ENCODE results near the gene ATG10. TPM values are rescaled to one million over a fixed set of nuclear protein-coding genes. Genes with fewer than 3 reads are reported as not detected.
"Not testable (repeated sequence)": the region's sequence is repeated elsewhere in the genome, so short reads cannot be mapped to it uniquely, and the experiment has no call there.

The ATG10 gene
- polyA plus RNA-seq, 4 donors = 3.5 to 7.8 (median 5.5) TPM

- no peaks in the 10 kb centered on the region for H3K36me3 ChIP-seq (ENCODE audit: control insufficient read depth in 3 of 3, insufficient read depth in 2 of 3, low read depth in 1 of 3, low read length in 3 of 3)
- FAIRE-seq (no peak), DNase-seq (no peak)
- no peaks in the 10 kb centered on the region for H3K9me3 ChIP-seq (ENCODE audit: control insufficient read depth in 2 of 2, insufficient read depth in 1 of 2, low read depth in 1 of 2, low read length in 1 of 2)
- no peaks in the 10 kb centered on the region for H3K27me3 ChIP-seq (ENCODE audit: control insufficient read depth in 3 of 3, insufficient read depth in 3 of 3, low read length in 3 of 3)
- H3K27ac ChIP-seq (ENCODE audit: low read depth in 1 of 3, low read length in 2 of 3) = no peak overlapping the region
- H3K4me1 ChIP-seq (ENCODE audit: control insufficient read depth in 3 of 3, insufficient read depth in 2 of 3, low read depth in 1 of 3, low read length in 2 of 3) = peaks cover 0 to 2% (median 0%) of the 10 kb centered on the region in 3 donors
- no peak overlapping the region for H3K4me3 ChIP-seq (ENCODE audit: low read depth in 1 of 3, low read length in 3 of 3)
- 81 to 97% (median 93%) methylated on average over 3 of the region's 3 CpGs for WGBS, 3 donors
Observed at GRCh38 chr5:82106207-82106606, 134.4 kb downstream of the ATG10 start.

DNA sequence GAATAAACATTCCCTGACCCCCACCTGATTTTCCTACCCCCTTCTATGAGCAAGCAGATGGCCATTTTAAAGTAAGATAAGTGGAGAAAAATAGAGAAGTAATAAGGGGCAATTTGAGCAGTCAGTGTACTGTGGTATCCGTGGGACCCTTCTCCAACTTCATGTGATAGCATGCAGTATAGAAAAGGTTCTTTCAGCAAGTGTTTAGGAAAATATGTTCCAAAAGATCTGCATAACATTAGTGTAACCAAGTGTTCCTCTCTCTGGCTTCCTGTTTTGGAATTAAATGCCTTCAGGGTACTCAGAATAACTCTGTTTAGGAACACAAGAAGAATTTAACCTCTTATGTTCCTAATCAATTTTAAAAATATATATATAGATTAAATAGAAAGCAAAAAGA lies 134.9 kb downstream of the ATG10 start:
- no peak for DNase-seq
- no peaks in the 10 kb centered on the region for H3K36me3 ChIP-seq (ENCODE audit: control insufficient read depth in 3 of 3, insufficient read depth in 2 of 3, low read depth in 1 of 3, low read length in 3 of 3)
- H3K9me3 ChIP-seq (ENCODE audit: control insufficient read depth in 2 of 2, insufficient read depth in 1 of 2, low read depth in 1 of 2, low read length in 1 of 2) = no peaks in the 10 kb centered on the region
- no peak overlapping the region for H3K4me3 ChIP-seq (ENCODE audit: low read depth in 1 of 3, low read length in 3 of 3)
- WGBS, 3 donors = 36 to 76% (median 46%) methylated on average over 1 of the region's 1 CpG
- H3K27ac ChIP-seq (ENCODE audit: low read depth in 1 of 3, low read length in 2 of 3) = no peak overlapping the region
- no peaks in the 10 kb centered on the region for H3K4me1 ChIP-seq (ENCODE audit: control insufficient read depth in 3 of 3, insufficient read depth in 2 of 3, low read depth in 1 of 3, low read length in 2 of 3)
- no peak for FAIRE-seq
- H3K27me3 ChIP-seq (ENCODE audit: control insufficient read depth in 3 of 3, insufficient read depth in 3 of 3, low read length in 3 of 3) = no peaks in the 10 kb centered on the region

DNA sequence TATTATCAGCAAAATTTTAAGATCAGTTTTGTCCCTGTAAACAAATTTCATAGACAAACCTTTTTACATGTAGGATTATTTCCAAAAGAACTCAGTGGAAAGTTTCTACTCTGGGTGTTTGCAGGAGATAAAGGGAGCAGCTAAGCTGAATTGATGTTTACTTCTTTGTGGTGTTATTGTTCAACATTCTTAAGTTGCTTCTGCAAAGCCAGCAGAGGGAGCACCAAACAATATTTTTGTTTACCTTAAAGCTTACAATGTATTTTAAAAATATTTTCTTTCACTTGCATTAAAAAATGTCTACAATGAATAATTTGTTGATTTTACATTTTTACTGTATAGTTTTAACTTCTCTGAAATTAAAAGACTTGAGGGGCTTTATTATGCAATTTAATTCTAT lies 135.4 kb downstream of the ATG10 start:
- no peaks in the 10 kb centered on the region for H3K36me3 ChIP-seq (ENCODE audit: control insufficient read depth in 3 of 3, insufficient read depth in 2 of 3, low read depth in 1 of 3, low read length in 3 of 3)
- H3K4me1 ChIP-seq (ENCODE audit: control insufficient read depth in 3 of 3, insufficient read depth in 2 of 3, low read depth in 1 of 3, low read length in 2 of 3) = no peaks in the 10 kb centered on the region
- no peak overlapping the region for H3K27ac ChIP-seq (ENCODE audit: low read depth in 1 of 3, low read length in 2 of 3)
- FAIRE-seq = no peak
- H3K27me3 ChIP-seq (ENCODE audit: control insufficient read depth in 3 of 3, insufficient read depth in 3 of 3, low read length in 3 of 3) = no peaks in the 10 kb centered on the region
- H3K4me3 ChIP-seq (ENCODE audit: low read depth in 1 of 3, low read length in 3 of 3) = no peak overlapping the region
- no peaks in the 10 kb centered on the region for H3K9me3 ChIP-seq (ENCODE audit: control insufficient read depth in 2 of 2, insufficient read depth in 1 of 2, low read depth in 1 of 2, low read length in 1 of 2)
- no peak for DNase-seq

DNA sequence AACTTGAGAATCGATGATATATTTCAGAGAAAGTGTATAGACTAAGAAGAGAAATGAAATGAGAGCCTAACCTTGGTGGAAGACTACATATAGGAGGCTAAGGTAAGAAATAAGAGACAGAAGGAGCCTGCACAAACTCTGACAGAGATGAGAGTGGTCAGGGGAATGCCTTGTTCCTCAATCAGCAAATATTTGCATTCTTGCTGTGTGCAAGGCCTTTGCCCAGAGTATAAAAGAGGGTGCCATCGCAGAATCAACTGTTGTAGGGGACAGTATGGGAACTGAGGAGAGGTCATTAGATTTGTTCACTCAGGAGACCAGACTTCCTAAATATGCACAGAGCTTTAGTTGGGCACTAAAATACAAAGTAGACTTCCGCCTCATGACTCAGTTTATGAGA lies 137.2 kb downstream of the ATG10 start:
- H3K27me3 ChIP-seq (ENCODE audit: control insufficient read depth in 3 of 3, insufficient read depth in 3 of 3, low read length in 3 of 3) = no peaks in the 10 kb centered on the region
- no peaks in the 10 kb centered on the region for H3K9me3 ChIP-seq (ENCODE audit: control insufficient read depth in 2 of 2, insufficient read depth in 1 of 2, low read depth in 1 of 2, low read length in 1 of 2)
- no peak overlapping the region for H3K27ac ChIP-seq (ENCODE audit: low read depth in 1 of 3, low read length in 2 of 3)
- no peak overlapping the region for H3K4me3 ChIP-seq (ENCODE audit: low read depth in 1 of 3, low read length in 3 of 3)
- no peaks in the 10 kb centered on the region for H3K36me3 ChIP-seq (ENCODE audit: control insufficient read depth in 3 of 3, insufficient read depth in 2 of 3, low read depth in 1 of 3, low read length in 3 of 3)
- no peak for FAIRE-seq
- no peak for DNase-seq
- 94% methylated on average over 3 of the region's 3 CpGs for WGBS, 3 donors
- H3K4me1 ChIP-seq (ENCODE audit: control insufficient read depth in 3 of 3, insufficient read depth in 2 of 3, low read depth in 1 of 3, low read length in 2 of 3) = no peaks in the 10 kb centered on the region

GRCh38 chr5:82109915-82110314 lies 138.1 kb downstream of the ATG10 start:
- 95 to 100% (median 96%) methylated on average over 2 of the region's 2 CpGs for WGBS, 3 donors
- not testable (repeated sequence) for H3K27ac ChIP-seq (ENCODE audit: low read depth in 1 of 3, low read length in 2 of 3); FAIRE-seq

DNA sequence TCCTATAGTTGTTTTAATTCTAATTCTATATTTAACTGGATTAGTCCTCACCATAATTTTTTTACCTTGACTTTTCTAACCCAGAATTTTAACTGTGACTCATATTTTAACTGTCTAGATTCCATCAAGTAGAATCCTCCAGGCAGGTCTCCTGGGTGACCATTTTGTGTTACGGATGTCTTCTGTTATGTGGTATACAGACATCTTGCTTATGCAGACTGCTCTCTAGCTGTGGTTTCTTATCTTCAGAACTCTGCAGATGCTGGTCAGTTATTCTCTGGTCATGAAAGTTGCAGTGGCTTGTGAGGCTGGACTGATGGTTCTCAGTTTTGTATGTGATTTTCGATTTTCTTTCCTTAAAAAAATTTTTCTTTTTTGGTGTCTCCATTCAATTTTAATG lies 139.4 kb downstream of the ATG10 start:
- WGBS, 3 donors = 75 to 82% (median 81%) methylated on average over 2 of the region's 2 CpGs
- Histone ChIP-seq H3K27me3 (ENCODE audit: control insufficient read depth in 3 of 3, insufficient read depth in 3 of 3, low read length in 3 of 3) (no peaks in the 10 kb centered on the region), H3K4me3 (ENCODE audit: low read depth in 1 of 3, low read length in 3 of 3) (no peak overlapping the region), H3K4me1 (ENCODE audit: control insufficient read depth in 3 of 3, insufficient read depth in 2 of 3, low read depth in 1 of 3, low read length in 2 of 3) (no peaks in the 10 kb centered on the region), H3K27ac (ENCODE audit: low read depth in 1 of 3, low read length in 2 of 3) (no peak overlapping the region), H3K36me3 (ENCODE audit: control insufficient read depth in 3 of 3, insufficient read depth in 2 of 3, low read depth in 1 of 3, low read length in 3 of 3) (no peaks in the 10 kb centered on the region), H3K9me3 (ENCODE audit: control insufficient read depth in 2 of 2, insufficient read depth in 1 of 2, low read depth in 1 of 2, low read length in 1 of 2) (no peaks in the 10 kb centered on the region)
- no peak for FAIRE-seq
- DNase-seq = no peak

More at GRCh38 chr5:82109915-82110314, 138.1 kb downstream of the ATG10 start:
- not testable (repeated sequence) for DNase-seq; H3K4me3 ChIP-seq (ENCODE audit: low read depth in 1 of 3, low read length in 3 of 3); H3K36me3 ChIP-seq (ENCODE audit: control insufficient read depth in 3 of 3, insufficient read depth in 2 of 3, low read depth in 1 of 3, low read length in 3 of 3); H3K27me3 ChIP-seq (ENCODE audit: control insufficient read depth in 3 of 3, insufficient read depth in 3 of 3, low read length in 3 of 3); H3K9me3 ChIP-seq (ENCODE audit: control insufficient read depth in 2 of 2, insufficient read depth in 1 of 2, low read depth in 1 of 2, low read length in 1 of 2); H3K4me1 ChIP-seq (ENCODE audit: control insufficient read depth in 3 of 3, insufficient read depth in 2 of 3, low read depth in 1 of 3, low read length in 2 of 3)

GRCh38 chr5:82115858-82116257 lies 144.0 kb downstream of the ATG10 start:
- Histone ChIP-seq H3K27me3 (ENCODE audit: control insufficient read depth in 3 of 3, insufficient read depth in 3 of 3, low read length in 3 of 3) (no peaks in the 10 kb centered on the region), H3K36me3 (ENCODE audit: control insufficient read depth in 3 of 3, insufficient read depth in 2 of 3, low read depth in 1 of 3, low read length in 3 of 3) (no peaks in the 10 kb centered on the region), H3K9me3 (ENCODE audit: control insufficient read depth in 2 of 2, insufficient read depth in 1 of 2, low read depth in 1 of 2, low read length in 1 of 2) (no peaks in the 10 kb centered on the region), H3K27ac (ENCODE audit: low read depth in 1 of 3, low read length in 2 of 3) (no peak overlapping the region), H3K4me3 (ENCODE audit: low read depth in 1 of 3, low read length in 3 of 3) (no peak overlapping the region), H3K4me1 (ENCODE audit: control insufficient read depth in 3 of 3, insufficient read depth in 2 of 3, low read depth in 1 of 3, low read length in 2 of 3) (no peaks in the 10 kb centered on the region)
- 95 to 100% (median 97%) methylated on average over 1 of the region's 1 CpG for WGBS, 3 donors
- DNase-seq = no peak
- FAIRE-seq = no peak

DNA sequence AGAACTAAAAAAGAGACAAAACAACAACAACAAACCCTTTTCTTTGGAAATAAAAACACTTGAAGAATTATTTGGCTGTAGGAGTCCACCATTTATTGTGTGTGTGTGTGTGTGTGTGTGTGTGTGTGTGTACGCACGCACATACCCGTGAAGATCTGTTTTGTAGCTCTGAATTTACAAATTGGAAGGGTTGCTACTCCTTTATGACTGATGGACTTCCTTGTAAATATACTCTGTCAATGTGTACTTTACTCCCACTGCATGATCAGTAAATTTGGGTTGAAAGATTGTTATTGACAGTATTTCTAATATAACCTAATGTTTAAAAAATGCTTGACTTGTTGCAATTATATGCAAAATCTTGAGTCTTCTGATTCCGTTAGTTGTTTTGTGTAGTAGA lies 148.1 kb downstream of the ATG10 start:
- DNase-seq (no peak), FAIRE-seq (no peak)
- Histone ChIP-seq H3K4me3 (ENCODE audit: low read depth in 1 of 3, low read length in 3 of 3) (no peak overlapping the region), H3K36me3 (ENCODE audit: control insufficient read depth in 3 of 3, insufficient read depth in 2 of 3, low read depth in 1 of 3, low read length in 3 of 3) (no peaks in the 10 kb centered on the region), H3K9me3 (ENCODE audit: control insufficient read depth in 2 of 2, insufficient read depth in 1 of 2, low read depth in 1 of 2, low read length in 1 of 2) (peaks cover 0 to 3% of the 10 kb centered on the region in 2 donors), H3K27ac (ENCODE audit: low read depth in 1 of 3, low read length in 2 of 3) (no peak overlapping the region), H3K4me1 (ENCODE audit: control insufficient read depth in 3 of 3, insufficient read depth in 2 of 3, low read depth in 1 of 3, low read length in 2 of 3) (no peaks in the 10 kb centered on the region), H3K27me3 (ENCODE audit: control insufficient read depth in 3 of 3, insufficient read depth in 3 of 3, low read length in 3 of 3) (no peaks in the 10 kb centered on the region)
- WGBS, 3 donors = 90 to 92% (median 91%) methylated on average over 4 of the region's 4 CpGs

DNA sequence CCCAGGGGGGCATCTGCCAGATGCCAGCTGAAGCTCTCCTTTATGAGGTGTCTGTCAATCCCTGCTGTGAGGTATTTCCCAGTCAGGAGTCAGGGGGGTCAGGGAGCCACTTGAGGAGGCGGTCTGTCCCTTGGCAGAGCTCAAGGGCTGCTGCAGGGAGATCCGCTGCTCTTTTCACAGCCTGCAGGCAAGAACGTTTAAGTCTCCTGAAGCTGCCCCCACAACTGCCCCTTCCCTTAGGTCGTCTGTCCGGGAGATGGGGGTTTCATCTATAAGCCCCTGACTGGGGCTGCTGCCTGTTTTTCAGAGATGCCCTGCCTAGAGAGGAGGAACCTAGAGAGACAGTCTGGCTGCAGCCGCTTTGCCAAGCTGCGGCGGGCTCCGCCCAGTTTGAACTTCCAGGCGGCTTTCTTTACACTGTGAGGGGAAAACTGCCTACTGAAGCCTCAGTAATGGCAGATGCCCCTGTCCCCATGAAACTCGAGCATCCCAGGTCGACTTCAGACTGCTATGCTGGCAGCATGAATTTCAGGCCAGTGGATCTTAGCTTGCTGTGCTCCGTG lies 158.0 kb downstream of the ATG10 start:
- FAIRE-seq = no peak

More for the DNA sequence above, 158.0 kb downstream of the ATG10 start:
- Histone ChIP-seq H3K4me3 (ENCODE audit: low read depth in 1 of 3, low read length in 3 of 3) (no peak overlapping the region), H3K27ac (ENCODE audit: low read depth in 1 of 3, low read length in 2 of 3) (no peak overlapping the region), H3K9me3 (ENCODE audit: control insufficient read depth in 2 of 2, insufficient read depth in 1 of 2, low read depth in 1 of 2, low read length in 1 of 2) (peaks cover 0 to 2% of the 10 kb centered on the region in 2 donors), H3K4me1 (ENCODE audit: control insufficient read depth in 3 of 3, insufficient read depth in 2 of 3, low read depth in 1 of 3, low read length in 2 of 3) (no peaks in the 10 kb centered on the region), H3K27me3 (ENCODE audit: control insufficient read depth in 3 of 3, insufficient read depth in 3 of 3, low read length in 3 of 3) (no peaks in the 10 kb centered on the region), H3K36me3 (ENCODE audit: control insufficient read depth in 3 of 3, insufficient read depth in 2 of 3, low read depth in 1 of 3, low read length in 3 of 3) (peaks cover 0 to 2% (median 0%) of the 10 kb centered on the region in 3 donors)
- 89 to 100% (median 90%) methylated on average over 13 of the region's 13 CpGs for WGBS, 3 donors
- no peak for DNase-seq

Data from small intestine (tissue), 7 donors.